Measurements from ENCODE around the gene ANTXR2.

The ANTXR2 gene

GRCh38 chr4:80065601-80066000, 7.4 kb downstream of the ANTXR2 start:
- DNase-seq = no peak

GRCh38 chr4:80062527-80062926, 10.5 kb downstream of the ANTXR2 start:
- no peak for DNase-seq

GRCh38 chr4:80060804-80061203, 12.2 kb downstream of the ANTXR2 start:
- no peak for DNase-seq

GRCh38 chr4:80058740-80059139, 14.3 kb downstream of the ANTXR2 start:
- DNase-seq = no peak

GRCh38 chr4:80054375-80054774, 18.7 kb downstream of the ANTXR2 start:
- no peak for DNase-seq

- DNase-seq = no peak
Measured at GRCh38 chr4:80053140-80053910, 19.7 kb downstream of the ANTXR2 start.

GRCh38 chr4:80049813-80050534, 23.1 kb downstream of the ANTXR2 start:
- no peak for DNase-seq

- no peak for DNase-seq
Measured at GRCh38 chr4:80049402-80049801, 23.6 kb downstream of the ANTXR2 start.

GRCh38 chr4:80045786-80046185, 27.2 kb downstream of the ANTXR2 start:
- DNase-seq = no peak

GRCh38 chr4:80043541-80043940, 29.5 kb downstream of the ANTXR2 start:
- no peak for DNase-seq

- DNase-seq = no peak
Measured at GRCh38 chr4:80042821-80043220, 30.2 kb downstream of the ANTXR2 start.

- no peak for DNase-seq
Measured at GRCh38 chr4:80037864-80038263, 35.2 kb downstream of the ANTXR2 start.

- no peak for DNase-seq
Measured at GRCh38 chr4:80036949-80037685, 35.9 kb downstream of the ANTXR2 start.

- no peak for DNase-seq
Measured at GRCh38 chr4:80036306-80036705, 36.7 kb downstream of the ANTXR2 start.

- DNase-seq = no peak
Measured at GRCh38 chr4:80035336-80035735, 37.7 kb downstream of the ANTXR2 start.

- no peak for DNase-seq
Measured at GRCh38 chr4:80033581-80033980, 39.4 kb downstream of the ANTXR2 start.

GRCh38 chr4:80029364-80029763, 43.7 kb downstream of the ANTXR2 start:
- DNase-seq = no peak

- DNase-seq = no peak
Measured at GRCh38 chr4:80027611-80028010, 45.4 kb downstream of the ANTXR2 start.

- DNase-seq = no peak
Measured at GRCh38 chr4:80026100-80026499, 46.9 kb downstream of the ANTXR2 start.

GRCh38 chr4:80024335-80024734, 48.7 kb downstream of the ANTXR2 start:
- DNase-seq = no peak

- no peak for DNase-seq
Measured at GRCh38 chr4:80022282-80022681, 50.7 kb downstream of the ANTXR2 start.

GRCh38 chr4:80017125-80017854, 55.7 kb downstream of the ANTXR2 start:
- DNase-seq = no peak

- DNase-seq = no peak
Measured at GRCh38 chr4:80016506-80016905, 56.5 kb downstream of the ANTXR2 start.

Data from activated T-cell treated with anti-CD3 and anti-CD28 coated beads, Interleukin-2, amount 50 U/mL, for 1 hour (primary cell).